DMS 273 (cell line): ENCODE results near the gene CDC6.
"Not testable (repeated sequence)": the region's sequence is repeated elsewhere in the genome, so short reads cannot be mapped to it uniquely, and the experiment has no call there.

ENCODE experiments used
- DNase-seq: peaks from one replicate; lab custom pipeline; 2025; ENCODE audit not compliant: unreplicated experiment; lab: John Stamatoyannopoulos, UW

Gene CDC6

DNA sequence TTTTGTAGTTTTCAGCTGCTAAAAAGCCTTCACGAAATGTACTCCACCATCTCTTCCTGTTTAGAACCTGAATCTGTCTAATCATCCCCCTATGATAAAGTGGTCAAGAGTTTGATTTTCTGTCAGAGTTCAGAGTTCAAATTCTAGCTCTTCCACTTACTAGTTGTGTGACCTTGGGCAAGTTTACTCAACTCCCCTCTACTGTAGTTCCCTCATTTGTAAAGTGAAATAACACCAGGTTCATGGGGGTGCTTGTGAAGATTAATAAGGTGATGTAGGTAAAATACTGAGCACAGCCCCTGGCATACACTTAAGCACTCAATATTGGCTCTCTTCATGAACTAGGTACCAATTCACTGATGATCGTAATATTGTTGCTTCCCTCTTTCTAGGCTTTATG, 1.2 kb upstream of the CDC6 start:
- no peak for DNase-seq

DNA sequence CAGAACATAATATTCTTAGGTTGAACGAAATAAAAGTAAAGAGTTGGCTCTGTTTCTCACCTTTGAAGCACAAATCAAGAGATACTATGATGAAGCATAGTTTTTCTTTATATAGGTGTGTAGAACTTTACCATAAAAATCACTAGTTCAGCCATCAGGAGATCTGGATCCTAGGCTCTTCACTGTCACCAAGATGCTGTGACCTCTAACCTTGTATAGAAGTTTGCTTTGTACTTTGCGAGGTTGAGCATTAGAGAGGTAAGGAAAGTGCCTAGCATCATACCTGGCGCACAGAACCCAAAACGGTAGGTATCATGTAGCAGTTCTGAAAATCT, 553 bp upstream of the CDC6 start:
- DNase-seq, result no peak

DNA sequence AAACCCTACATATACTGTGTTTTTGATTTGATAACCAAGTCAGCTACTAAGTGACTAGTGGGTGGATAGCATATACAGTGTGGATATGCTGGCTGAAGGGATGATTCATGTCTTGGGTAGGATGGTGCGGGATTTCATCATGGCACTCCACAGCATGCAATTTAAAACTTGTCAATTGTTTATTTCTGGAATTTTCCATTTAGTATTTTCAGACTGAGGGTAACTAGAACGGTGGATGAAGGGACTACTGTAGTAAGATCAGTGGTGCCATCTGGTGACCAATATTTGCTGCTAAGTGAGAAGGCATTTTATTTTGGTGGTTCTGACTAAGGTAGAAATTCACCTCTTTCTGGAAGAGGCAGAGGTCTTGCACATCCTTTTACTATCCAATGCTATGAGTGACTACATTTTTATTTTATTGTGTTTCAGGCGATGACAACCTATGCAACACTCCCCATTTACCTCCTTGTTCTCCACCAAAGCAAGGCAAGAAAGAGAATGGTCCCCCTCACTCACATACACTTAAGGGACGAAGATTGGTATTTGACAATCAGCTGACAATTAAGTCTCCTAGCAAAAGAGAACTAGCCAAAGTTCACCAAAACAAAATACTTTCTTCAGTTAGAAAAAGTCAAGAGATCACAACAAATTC, 3.1 kb downstream of the CDC6 start:
- DNase-seq, result peak; percentile 73

DNA sequence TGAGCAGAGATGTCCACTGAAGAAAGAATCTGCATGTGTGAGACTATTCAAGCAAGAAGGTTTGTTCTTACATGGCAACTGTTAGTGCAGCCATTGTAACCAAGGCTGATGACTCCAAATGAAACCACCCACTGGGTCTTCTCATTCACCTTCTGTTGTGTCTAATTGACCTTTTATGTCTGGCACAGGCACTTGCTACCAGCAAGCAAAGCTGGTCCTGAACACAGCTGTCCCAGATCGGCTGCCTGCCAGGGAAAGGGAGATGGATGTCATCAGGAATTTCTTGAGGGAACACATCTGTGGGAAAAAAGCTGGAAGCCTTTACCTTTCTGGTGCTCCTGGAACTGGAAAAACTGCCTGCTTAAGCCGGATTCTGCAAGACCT, 3.6 kb downstream of the CDC6 start:
- peak; percentile 41 for DNase-seq

DNA sequence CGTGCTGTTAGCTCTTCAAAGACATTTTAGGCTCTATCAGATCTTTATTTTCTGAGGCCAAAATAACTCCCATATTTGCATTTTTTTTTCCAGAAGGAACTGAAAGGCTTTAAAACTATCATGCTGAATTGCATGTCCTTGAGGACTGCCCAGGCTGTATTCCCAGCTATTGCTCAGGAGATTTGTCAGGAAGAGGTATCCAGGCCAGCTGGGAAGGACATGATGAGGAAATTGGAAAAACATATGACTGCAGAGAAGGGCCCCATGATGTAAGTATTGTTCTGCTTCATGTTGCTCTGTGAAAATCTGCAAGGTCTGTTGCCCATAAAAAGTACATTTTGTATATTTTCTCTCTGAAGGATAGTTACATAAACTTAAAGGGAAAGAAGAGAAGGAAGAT, 5.7 kb downstream of the CDC6 start:
- no peak for DNase-seq

DNA sequence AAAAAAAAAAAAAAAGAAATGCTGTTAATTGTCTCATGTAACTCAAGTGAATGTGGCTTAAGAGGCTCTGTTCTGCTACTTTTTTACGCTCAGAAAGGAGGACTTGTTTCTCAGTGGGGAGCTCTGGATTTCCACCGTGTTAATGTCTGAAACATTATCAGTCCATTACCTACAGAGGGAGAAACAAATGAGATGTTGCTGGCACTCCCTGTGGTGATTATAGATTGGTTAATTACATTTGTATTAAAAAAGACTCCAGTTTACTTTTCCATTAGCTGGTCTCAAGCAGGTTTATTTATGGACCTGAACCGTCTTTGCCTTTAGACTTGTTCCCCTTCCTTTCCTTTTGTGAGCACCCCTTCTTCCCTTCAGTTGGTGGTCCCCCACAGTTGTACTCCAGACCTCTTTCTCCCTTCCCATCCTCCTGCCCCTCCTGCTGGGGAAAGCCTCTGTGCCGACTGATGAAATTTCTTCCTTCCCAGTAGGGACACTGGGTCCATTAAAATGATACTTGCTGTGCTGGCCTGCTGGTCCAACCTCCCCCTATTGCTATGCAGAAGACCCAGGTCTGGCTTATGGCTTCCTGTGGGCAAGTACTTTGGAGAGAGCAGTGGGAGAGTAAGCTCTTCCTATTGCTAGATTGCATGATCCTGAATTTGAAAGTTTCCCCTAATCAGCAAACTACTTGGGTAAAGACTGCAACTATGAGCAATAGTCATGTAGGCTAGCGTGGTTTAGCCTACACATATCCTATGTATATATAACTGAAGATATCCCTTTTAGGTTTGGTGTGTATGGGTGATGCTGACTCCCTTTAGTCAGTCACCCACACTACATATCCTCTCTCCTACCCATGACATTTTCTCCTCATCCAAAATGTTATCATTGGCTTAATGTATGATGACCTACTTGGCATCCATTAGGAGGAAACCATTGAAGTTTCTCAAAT, 8.1 kb downstream of the CDC6 start:
- no peak for DNase-seq

DNA sequence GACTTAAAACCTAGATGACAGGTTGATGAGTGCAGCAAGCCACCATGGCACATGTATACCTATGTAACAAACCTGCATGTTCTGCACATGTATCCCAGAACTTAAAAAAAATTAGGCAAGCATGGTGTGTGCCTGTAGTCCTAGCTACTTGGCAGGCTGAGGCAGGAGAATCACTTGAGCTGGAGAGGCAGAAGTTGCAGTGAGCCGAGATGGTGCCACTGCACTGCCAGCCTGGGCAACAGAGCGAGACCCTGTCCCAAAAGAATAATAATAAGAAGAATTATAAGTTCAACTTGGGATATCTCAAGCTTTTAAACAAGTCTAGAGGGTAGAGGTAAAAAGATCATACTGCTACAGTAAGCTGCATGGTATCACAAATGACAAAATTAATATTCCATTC, 9.8 kb downstream of the CDC6 start:
- DNase-seq, result no peak

DNA sequence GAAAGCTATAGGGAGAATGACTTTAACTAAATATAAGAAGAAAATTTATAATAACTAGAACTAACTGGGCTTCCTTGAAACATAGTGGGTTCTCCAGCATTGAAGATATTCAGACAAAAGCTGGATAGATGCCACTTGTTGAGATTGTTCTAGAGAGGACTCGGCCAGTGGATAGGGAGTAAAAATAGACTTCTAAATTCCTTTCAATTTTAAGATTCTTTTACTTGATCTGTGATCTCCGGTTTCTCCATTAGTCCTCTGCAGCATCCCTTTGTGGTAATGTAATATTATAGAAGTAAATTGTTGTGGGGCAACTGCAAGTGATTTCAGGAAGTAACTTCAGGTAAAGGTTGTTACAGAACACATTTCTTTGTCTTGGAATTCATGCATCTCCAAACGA, 11.0 kb downstream of the CDC6 start:
- DNase-seq, result no peak

DNA sequence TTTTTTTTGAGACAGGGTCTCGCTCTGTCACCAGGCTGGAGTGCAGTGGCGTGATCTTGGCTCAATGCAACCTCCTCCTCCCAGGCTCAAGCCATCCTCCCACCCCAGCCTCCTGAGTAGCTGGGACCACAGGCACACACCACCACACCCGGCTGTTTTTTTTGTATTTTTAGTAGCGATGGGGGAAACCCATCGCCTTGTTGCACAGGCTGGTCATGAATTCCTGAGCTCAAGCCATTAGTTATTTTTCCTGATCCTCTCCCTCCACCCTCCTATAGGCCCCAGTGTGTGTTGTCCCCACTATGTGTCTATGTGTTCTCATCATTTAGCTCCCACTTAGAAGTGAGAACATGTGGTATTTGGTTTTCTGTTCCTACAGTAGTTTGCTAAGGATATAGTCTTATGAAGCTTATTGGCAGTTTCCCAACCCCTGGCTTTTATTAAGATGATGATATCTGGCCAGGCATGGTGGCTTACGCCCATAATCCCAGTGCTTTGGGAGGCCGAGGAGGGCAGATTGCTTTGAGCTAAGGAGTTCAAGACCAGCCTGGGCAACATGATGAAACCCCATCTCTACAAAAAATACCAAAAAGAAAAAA, 11.6 kb downstream of the CDC6 start:
- DNase-seq, result not testable (repeated sequence)

DNA sequence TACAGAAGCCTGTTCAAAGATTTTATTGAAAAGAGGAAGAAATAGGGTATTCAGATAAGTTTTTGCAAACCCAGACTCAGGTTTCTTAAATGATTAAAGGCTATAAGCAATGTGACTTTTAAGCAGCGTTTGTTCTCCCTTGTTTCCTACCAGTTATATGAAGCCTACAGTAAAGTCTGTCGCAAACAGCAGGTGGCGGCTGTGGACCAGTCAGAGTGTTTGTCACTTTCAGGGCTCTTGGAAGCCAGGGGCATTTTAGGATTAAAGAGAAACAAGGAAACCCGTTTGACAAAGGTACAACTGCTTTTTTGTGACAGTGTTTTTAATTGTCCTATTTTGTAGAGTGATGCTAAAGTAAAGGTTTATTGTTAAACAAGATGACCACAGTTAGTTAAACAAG, 13.6 kb downstream of the CDC6 start:
- DNase-seq, result peak; percentile 42

DNA sequence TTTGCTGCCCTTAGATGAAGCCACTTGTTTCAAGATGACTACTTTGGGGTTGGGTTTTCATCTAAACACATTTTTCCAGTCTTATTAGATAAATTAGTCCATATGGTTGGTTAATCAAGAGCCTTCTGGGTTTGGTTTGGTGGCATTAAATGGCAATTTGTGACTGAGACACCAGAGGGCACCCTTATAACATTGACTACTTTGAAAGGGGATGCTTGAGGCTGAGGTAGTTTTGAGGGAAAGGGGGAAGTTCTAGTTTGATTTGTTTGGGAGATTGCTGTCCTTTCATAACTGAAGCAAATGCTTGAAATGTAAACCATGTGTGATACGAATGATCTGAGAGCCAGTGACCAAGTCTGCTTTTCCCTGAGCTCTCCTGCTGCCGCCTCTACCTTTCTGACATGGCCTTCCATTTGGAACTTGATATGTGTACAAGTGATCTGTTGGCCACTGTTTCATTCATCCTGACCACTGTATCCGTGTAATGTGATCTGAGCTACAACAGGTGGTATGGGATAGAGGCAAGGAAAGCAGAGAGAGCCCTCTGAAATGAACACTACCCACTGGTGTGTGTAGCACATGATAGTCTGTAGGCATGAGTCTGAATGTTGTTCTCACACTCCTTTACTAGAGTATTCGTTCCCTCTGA, 15.5 kb downstream of the CDC6 start:
- peak; percentile 88 for DNase-seq

DNA sequence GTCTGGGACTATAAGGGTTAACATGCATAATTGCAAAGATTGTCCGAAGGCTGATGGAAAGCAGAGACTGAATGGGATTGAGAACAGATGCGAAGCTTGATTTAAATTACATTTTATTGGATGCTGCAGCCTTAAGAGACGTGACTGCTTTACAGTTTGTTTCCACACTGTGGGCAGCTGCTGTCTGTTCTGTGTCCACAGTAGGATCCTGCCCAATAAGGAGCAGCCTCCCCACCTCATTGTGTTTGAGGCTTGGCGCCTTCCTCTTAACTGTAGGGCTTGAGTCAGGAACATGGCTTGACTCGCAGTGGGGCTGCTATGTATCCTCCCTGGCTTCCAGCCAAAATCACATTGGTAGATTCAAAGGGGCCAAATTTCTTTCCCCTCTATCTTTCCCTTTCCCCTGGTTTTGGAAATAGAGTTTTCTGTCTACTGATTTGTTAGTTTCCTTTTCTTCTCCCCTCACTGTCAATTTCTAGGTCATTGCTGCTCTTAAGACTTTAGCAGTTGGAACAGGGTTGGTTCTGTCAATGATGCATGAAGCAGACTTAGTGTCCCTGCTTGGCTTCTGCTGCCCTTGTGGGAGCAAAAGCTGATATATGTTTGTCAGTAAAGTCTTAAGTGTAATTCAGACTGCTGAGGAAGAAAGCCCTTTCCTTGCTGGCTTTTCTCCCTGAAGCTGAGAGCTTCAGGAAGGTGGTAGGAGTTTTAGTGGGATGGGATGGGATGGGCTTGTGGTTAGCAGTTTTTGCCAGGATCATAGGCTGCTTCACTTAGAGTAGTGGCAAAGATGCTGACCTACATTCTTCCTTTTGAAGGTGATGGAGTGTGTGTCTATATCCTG, 16.3 kb downstream of the CDC6 start:
- peak; percentile 76 for DNase-seq

DNA sequence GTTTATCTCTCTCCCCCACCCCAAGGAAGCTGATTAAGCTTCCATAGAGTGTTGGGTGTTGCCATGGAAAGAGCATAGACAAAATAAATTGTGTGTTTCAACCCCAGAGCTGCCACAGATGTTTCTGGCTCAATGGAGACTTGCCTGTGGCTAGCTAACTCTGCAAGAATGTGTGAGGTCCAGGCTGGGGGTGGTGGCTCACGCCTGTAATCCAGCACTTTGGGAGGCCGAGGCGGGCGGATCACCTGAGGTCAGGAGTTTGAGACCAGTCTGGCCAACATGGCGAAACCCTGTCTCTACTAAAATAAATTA, 16.8 kb downstream of the CDC6 start:
- DNase-seq, result not testable (repeated sequence)

DNA sequence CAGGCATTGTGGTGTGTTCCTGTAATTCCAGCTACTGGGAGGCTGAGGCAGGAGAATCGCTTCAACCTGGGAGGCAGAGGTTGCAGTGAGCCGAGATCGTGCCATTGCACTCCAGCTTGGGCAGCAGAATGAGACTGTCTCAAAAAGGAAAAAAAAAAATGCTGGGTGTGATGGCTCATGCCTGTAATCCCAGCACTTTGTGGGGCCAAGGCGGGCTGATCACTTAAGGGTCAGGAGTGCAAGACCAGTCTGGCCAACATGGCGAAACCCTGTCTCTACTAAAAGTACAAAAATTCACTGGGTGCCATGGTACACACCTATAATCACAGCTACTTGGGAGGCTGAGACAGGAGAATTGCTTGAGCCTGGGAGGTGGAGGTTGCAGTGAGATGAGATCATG, 17.2 kb downstream of the CDC6 start:
- not testable (repeated sequence) for DNase-seq

DNA sequence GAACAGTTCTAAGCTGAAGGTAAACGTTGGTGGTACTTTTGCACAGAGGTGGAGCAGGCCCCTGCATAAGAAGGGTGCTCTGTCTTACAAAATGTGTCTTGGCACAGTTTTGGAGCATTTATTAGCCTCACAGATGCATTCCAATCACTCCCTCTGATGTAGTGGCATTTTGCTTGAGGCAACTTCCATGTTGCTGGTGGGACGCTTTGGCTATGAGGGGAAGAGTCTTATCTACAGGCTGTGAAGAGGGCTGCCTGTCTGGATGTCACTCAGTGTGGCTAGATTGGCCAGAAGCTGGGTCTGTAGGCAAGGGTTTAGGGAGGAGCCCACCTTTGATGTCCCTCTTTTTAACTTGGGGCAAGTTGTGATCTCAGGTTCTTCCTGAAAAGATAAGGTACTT, 18.7 kb downstream of the CDC6 start:
- DNase-seq, result no peak

DNA sequence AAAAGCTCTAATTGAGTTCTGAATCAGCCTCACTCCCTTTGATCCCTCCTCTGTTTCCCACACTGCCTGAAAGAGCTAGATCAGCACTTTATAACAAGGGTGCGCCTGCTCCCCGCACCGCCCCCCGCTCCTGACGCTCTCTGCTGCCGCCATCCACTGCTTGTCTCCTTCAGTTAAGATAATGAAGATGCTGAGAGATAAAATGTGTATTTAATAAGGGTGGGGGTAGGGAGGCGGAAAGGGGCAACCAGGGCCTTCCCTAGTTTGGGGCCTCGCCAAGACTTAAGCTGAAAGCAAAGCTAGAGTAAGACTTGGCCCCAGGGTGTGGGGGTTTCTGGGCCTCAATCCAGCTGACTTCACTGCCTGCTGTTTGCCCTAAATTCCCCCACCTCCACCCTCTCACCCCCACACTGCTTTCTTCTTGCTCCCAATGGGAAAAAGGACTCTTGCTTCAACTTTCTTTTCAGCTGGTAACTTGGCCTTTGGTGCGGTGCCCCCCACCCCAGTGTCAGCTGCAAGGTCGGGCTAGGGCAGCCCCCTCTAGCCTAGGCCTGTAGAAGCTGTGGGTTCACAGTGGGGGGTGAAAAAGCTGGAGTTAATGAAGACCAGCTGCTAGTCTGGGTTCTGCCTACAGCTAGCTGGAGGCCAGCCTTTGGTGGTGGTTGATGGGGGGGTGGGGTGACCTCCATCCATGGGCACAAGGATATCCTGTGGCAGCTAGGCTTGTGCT, 19.5 kb downstream of the CDC6 start:
- peak; percentile 94 for DNase-seq

DNA sequence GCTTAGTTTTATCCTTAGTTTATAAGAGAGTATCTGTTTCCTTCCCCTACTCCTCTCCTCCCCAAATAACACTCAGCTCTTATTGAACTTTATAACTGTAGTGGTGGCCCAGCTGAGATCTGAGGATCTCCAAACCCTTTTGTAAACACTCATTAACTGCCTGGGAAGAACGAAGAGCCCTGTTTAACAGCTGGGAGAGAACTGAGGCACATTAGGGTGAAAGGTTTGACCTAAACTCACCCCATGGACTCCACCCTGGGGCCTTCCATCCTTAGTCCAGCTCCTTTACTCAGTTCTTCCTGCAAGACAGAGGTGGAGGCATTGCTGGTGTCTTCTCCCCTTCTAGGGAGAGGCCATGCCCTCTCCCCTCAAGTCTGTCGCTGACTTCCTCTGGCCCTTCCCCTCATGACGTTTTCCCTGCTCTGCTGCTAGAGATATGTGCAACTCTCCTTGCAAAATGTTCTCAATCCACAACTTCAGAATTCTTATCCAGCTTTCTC, 20.1 kb downstream of the CDC6 start:
- DNase-seq, result no peak

DNA sequence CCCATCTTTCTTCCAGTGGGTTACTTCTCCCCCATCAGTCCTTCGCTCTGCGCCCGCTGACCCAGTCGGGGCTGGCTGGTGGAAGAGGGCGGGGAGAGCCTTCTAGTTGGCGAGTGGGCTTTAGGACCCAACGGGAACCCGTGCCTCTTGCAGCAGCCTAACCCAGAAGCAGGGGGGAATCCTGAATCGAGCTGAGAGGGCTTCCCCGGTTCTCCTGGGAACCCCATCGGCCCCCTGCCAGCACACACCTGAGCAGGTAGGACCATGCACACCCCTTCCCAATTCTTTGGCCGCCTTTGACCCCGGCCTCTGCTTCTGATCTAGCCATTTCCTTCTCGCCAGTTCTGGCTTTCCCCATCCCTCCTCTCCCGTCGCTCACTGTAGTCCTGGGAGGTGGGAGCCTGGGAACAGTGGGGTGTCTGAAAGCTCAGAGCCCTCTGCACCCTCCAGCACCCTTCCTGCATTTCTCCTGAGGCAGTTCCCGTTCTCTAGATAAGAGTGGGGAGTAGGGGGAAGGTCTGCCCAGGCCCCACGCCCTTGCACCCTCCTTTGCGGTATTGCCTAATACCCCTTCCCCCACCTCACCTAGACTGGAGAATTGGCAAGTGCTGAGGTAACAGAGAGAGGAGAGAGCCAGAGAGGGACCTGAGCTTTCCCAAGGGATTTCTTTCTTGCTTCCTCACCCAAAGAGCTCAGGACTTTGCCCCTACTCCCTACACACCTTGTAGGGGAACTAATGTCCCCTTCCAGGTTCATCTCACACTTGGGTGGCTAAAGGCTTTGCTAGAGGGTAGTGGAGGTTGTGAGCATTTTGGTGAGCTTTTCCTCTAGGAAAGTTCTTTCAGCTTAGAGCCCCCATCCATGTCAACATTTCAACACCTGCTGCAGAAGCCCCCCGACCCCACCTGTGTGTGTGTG, 21.6 kb downstream of the CDC6 start, which contains the start of gene RARA:
Gene RARA, plus strand, starts transcription at position 150 of the 918 bp plus-strand sequence. CDS start 22,039 bp downstream, outside the sequence.
- DNase-seq, result peak; percentile 79

DNA sequence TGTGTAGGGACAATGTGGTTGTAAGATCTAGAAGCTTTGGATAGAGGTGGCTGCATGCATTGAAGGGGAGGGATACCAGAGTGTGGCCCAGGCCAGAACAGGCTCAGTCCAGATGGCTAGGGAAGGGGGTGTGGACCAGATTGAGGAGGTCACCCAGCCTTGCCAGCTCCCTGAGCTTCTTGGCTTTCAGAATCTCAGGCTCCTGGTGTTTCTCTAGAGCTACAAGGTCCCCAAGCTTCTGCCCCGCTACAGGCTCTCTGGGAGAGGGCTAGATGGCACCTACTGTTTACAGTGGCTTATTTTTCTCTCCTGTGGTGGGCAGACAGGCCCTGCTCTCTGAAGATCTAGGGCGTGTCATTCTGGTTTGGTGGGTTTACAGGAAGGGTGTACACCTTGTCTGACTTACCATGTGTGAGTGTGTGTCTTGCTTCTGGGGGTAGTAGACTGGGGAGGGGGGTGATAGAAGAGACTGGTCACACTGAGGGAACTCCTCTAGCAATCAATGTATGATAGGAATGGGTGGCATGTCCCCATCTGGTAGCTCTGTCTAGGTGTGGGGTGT, 22.4 kb downstream of the CDC6 start:
- DNase-seq, result peak; percentile 64
